Endothelial cell of umbilical vein (primary cell): Measurements from ENCODE around the gene MMP11. TPM values are rescaled to one million over a fixed set of nuclear protein-coding genes. Genes with fewer than 3 reads are reported as not detected.

Experiments used
- BruUV-seq: library from RNA; stranded (reverse); fragments of 400-500 nt; replicated peaks from 2 replicates; lab custom pipeline; 2021; lab: Mats Ljungman, UMichigan
- CTCF ChIA-PET: fragments of 300-600, 350-600 bp; sonication (Branson Sonifier 250); formaldehyde crosslinking; loops from one replicate; lab custom pipeline; 2021; ENCODE audit warnings: antibody characterized with exemption, inconsistent platforms; lab: Charles Lee
- POLR2A ChIA-PET: fragments of 300-600, 350-600 bp; sonication (Branson Sonifier 250); formaldehyde crosslinking; loops from one replicate; lab custom pipeline; 2021; ENCODE audit warnings: antibody characterized with exemption, inconsistent platforms; lab: Charles Lee
- DNase-seq: peaks from one replicate; pipeline ENCODE4 v3.0.0-alpha.2; 2011; ENCODE audit warnings: low read depth, low spot score
- FAIRE-seq: peaks from 2 replicates; lab custom pipeline; 2011; peaks lifted over from hg19 to GRCh38; lab: Jason Lieb, UNC
- H2AFZ ChIP-seq: 2 replicates; pipeline ENCODE4 v1.6.0; 2012; ENCODE audit warnings: low read depth, low read length, control low read depth, inconsistent platforms
- H3K27ac ChIP-seq: 2 replicates; pipeline ENCODE4 v1.5.1; 2011; ENCODE audit warnings: low read depth, mild to moderate bottlenecking, control low read depth, low read length, moderate library complexity; ENCODE audit not compliant: insufficient read depth
- H3K27me3 ChIP-seq, 2 experiments: 2 replicates each; pipeline versions ENCODE4 v1.6.0 to v1.6.1; 2011; ENCODE audit warnings: low read length in 2 of 2, mixed read lengths in 1 of 2; ENCODE audit not compliant: control insufficient read depth in 2 of 2, insufficient read depth in 2 of 2
- H3K36me3 ChIP-seq, 2 experiments: 2 replicates in 1 of 2; 3 replicates in 1 of 2; pipeline ENCODE4 v1.5.1; 2011; ENCODE audit warnings: low read length in 2 of 2, mild to moderate bottlenecking in 1 of 2, moderate library complexity in 1 of 2; ENCODE audit not compliant: control insufficient read depth in 2 of 2, insufficient read depth in 2 of 2; ENCODE audit errors: extremely low read depth in 1 of 2
- H3K4me1 ChIP-seq: 3 replicates; pipeline ENCODE4 v1.5.1; 2011; ENCODE audit warnings: mild to moderate bottlenecking, low read length; ENCODE audit not compliant: control insufficient read depth, insufficient read depth; ENCODE audit errors: extremely low read depth
- H3K4me2 ChIP-seq: 2 replicates; pipeline ENCODE4 v1.6.1; 2011; ENCODE audit warnings: low read length, control low read depth, mixed read lengths; ENCODE audit not compliant: insufficient read depth
- H3K4me3 ChIP-seq, 3 experiments: fragments of 200-600 bp in 1 of 3; sonication (generic), shearing (Covaris generic) in 1 of 3; replicated peaks in 1 of 3; 2 replicates each; pipeline ENCODE4 v1.5.1; 2011 to 2016; ENCODE audit warnings: control low read depth in 3 of 3, low read length in 3 of 3, mild to moderate bottlenecking in 2 of 3, inconsistent platforms in 1 of 3, low read depth in 1 of 3, moderate library complexity in 1 of 3; ENCODE audit not compliant: insufficient read depth in 1 of 3
- H3K79me2 ChIP-seq: 2 replicates; pipeline ENCODE4 v1.6.0; 2012; ENCODE audit warnings: low read length, inconsistent platforms; ENCODE audit not compliant: control insufficient read depth, insufficient read depth
- H3K9ac ChIP-seq: replicated peaks from 2 replicates; pipeline ENCODE3; 2011; ENCODE audit warnings: low read length, control low read depth; ENCODE audit not compliant: insufficient read depth; ENCODE audit errors: extremely low read depth
- H3K9me1 ChIP-seq: replicated peaks from 3 replicates; pipeline ENCODE4 v1.6.0; 2011; ENCODE audit warnings: mild to moderate bottlenecking, low read length; ENCODE audit not compliant: control insufficient read depth, insufficient read depth; ENCODE audit errors: extremely low read depth
- H3K9me3 ChIP-seq: replicated peaks from 2 replicates; pipeline ENCODE4 v1.5.1; 2012; ENCODE audit warnings: low read length, inconsistent platforms; ENCODE audit not compliant: control insufficient read depth, insufficient read depth
- H4K20me1 ChIP-seq: replicated peaks from 2 replicates; pipeline ENCODE3; 2011; ENCODE audit warnings: mild to moderate bottlenecking, low read length; ENCODE audit not compliant: control insufficient read depth, insufficient read depth; ENCODE audit errors: extremely low read depth
- EZH2 ChIP-seq: IDR thresholded peaks from 2 replicates; pipeline ENCODE4 v1.6.1; 2012; ENCODE audit warnings: borderline replicate concordance, low read depth, mild to moderate bottlenecking, moderate library complexity, low read length, inconsistent platforms; ENCODE audit not compliant: severe bottlenecking
- FOS ChIP-seq: IDR thresholded peaks from 2 replicates; pipeline ENCODE4 v1.6.1; 2011; ENCODE audit warnings: mild to moderate bottlenecking, low read length, moderate library complexity, borderline replicate concordance; ENCODE audit not compliant: insufficient read depth
- GATA2 ChIP-seq: IDR thresholded peaks from 2 replicates; pipeline ENCODE4 v1.7.0; 2011; ENCODE audit warnings: low read depth, mild to moderate bottlenecking, moderate library complexity, mixed read lengths, low read length; ENCODE audit not compliant: insufficient read length, insufficient read depth
- JUN ChIP-seq: IDR thresholded peaks from 2 replicates; pipeline ENCODE4 v1.6.1; 2011; ENCODE audit warnings: borderline replicate concordance, low read depth; ENCODE audit not compliant: insufficient read length, insufficient read depth
- MYC ChIP-seq: IDR thresholded peaks from one replicate; pipeline ENCODE4 v1.6.1; 2011; ENCODE audit warnings: mild to moderate bottlenecking, low read depth, low read length
- POLR2A ChIP-seq: IDR thresholded peaks from 2 replicates; pipeline ENCODE4 v1.6.1; 2012; ENCODE audit warnings: low read depth, mild to moderate bottlenecking, control low read depth, low read length
- POLR2AphosphoS5 ChIP-seq: IDR thresholded peaks from 2 replicates; pipeline ENCODE4 v1.6.1; 2012; ENCODE audit warnings: low read depth, mild to moderate bottlenecking, control low read depth, low read length, moderate library complexity; ENCODE audit not compliant: insufficient read depth
- dilution Hi-C: fragments of 300-500 bp; cut with MboI; formaldehyde crosslinking; loops from one replicate; pipeline ENCODE4 v1.15.0; 2019; ENCODE audit warnings: low sequenced_read_pairs; ENCODE audit not compliant: extremely low pct_ligation_motif_present
- intact Hi-C: fragments of 100-400 bp; cut with micrococcal nuclease; formaldehyde crosslinking; loops from one replicate; pipeline ENCODE4 v1.10.0; 2022
- polyA plus RNA-seq, 4 experiments: library from polyadenylated mRNA; depleted of rRNA in 3 of 4; stranded (reverse) in 3 of 4; unstranded in 1 of 4; fragments of >200 nt; gene quantifications; 2 replicates each; pipeline versions ENCODE4 v1.2.1 to v1.2.3, GENCODE V29; 2011 to 2012; ENCODE audit warnings: missing spikeins in 1 of 4
- total RNA-seq: library from RNA; stranded (reverse); gene quantifications from 2 replicates; pipeline ENCODE4 v1.2.3, GENCODE V29; 2021
- TF ChIP-seq, protein P1 (sequence below): IDR thresholded peaks from 2 replicates; pipeline ENCODE4 v1.6.1; 2011; ENCODE audit not compliant: insufficient read depth, insufficient read length
- TF ChIP-seq, protein P2 (sequence below), 2 donors: IDR thresholded peaks; 1 replicate in 1 of 2; 2 replicates in 1 of 2; pipeline ENCODE4 v1.5.1; 2011; ENCODE audit warnings: low read length in 2 of 2, mild to moderate bottlenecking in 2 of 2, moderate library complexity in 2 of 2, control low read depth in 1 of 2, inconsistent platforms in 1 of 2, low read depth in 1 of 2; ENCODE audit not compliant: insufficient read depth in 1 of 2; ENCODE audit errors: extremely low read depth in 1 of 2

The MMP11 gene
- total and polyA plus RNA-seq, 2 donors (not counting 3 experiments of a cell fraction or from before 2014, with no cell fraction given) = 10.3 to 16.9 TPM

GRCh38 chr22:23826510-23827350 is 54.1 kb downstream of the MMP11 start:
- DNase-seq (no peak), FAIRE-seq (no peak)
- TF ChIP-seq MYC (no peak), FOS (no peak)
- Histone ChIP-seq H3K36me3 (peaks cover 13 to 59% of the 10 kb centered on the region in 2 experiments), H2AFZ (no peak overlapping the region), H3K4me2 (no peak overlapping the region), H3K4me1 (no peaks in the 10 kb centered on the region), H3K27ac (no peak overlapping the region), H3K9me3 (no peaks in the 10 kb centered on the region), H3K27me3 (no peaks in the 10 kb centered on the region), H3K79me2 (no peaks in the 10 kb centered on the region), H4K20me1 (no peaks in the 10 kb centered on the region), H3K9ac (no peak overlapping the region), H3K9me1 (no peaks in the 10 kb centered on the region), H3K4me3 (no peak overlapping the region)
- no TSS peak for BruUV-seq
- CTCF ChIA-PET = interaction anchor here (1.0 to 1.1 kb wide), 3 partner anchors 23 to 56 kb away, joined by 3 to 5 read pairs (median 4); no protein-coding TSS in a partner anchor
- dilution Hi-C loops = no loop called here
- POLR2A ChIA-PET = no interaction called here
- intact Hi-C loops = no loop called here

GRCh38 chr22:23827351-23827995 is 54.8 kb downstream of the MMP11 start:
- Histone ChIP-seq H3K9me3 (no peaks in the 10 kb centered on the region), H3K9ac (no peak overlapping the region), H3K27me3 (no peaks in the 10 kb centered on the region), H3K4me3 (no peak overlapping the region), H3K9me1 (no peaks in the 10 kb centered on the region), H2AFZ (no peak overlapping the region), H3K79me2 (no peaks in the 10 kb centered on the region), H3K36me3 (peaks cover 15 to 57% of the 10 kb centered on the region in 2 experiments), H4K20me1 (no peaks in the 10 kb centered on the region), H3K4me1 (no peaks in the 10 kb centered on the region), H3K4me2 (no peak overlapping the region), H3K27ac (no peak overlapping the region)
- dilution Hi-C loops (no loop called here), intact Hi-C loops (no loop called here)
- TF ChIP-seq MYC = no peak
- TF ChIP-seq POLR2AphosphoS5 = no peak
- no peak for TF ChIP-seq JUN
- no peak for TF ChIP-seq EZH2
- no peak for TF ChIP-seq FOS
- TF ChIP-seq POLR2A = no peak
- TF ChIP-seq, protein P1, sequence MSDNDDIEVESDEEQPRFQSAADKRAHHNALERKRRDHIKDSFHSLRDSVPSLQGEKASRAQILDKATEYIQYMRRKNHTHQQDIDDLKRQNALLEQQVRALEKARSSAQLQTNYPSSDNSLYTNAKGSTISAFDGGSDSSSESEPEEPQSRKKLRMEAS = no peak
- TF ChIP-seq, protein P2, sequence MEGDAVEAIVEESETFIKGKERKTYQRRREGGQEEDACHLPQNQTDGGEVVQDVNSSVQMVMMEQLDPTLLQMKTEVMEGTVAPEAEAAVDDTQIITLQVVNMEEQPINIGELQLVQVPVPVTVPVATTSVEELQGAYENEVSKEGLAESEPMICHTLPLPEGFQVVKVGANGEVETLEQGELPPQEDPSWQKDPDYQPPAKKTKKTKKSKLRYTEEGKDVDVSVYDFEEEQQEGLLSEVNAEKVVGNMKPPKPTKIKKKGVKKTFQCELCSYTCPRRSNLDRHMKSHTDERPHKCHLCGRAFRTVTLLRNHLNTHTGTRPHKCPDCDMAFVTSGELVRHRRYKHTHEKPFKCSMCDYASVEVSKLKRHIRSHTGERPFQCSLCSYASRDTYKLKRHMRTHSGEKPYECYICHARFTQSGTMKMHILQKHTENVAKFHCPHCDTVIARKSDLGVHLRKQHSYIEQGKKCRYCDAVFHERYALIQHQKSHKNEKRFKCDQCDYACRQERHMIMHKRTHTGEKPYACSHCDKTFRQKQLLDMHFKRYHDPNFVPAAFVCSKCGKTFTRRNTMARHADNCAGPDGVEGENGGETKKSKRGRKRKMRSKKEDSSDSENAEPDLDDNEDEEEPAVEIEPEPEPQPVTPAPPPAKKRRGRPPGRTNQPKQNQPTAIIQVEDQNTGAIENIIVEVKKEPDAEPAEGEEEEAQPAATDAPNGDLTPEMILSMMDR (IDR thresholded peaks at IDR 0.05; ENCODE audit: extremely low read depth in 1 of 2, insufficient read depth in 1 of 2, low read depth in 1 of 2, low read length in 2 of 2) = no peak
- no peak for TF ChIP-seq GATA2
- ChIA-PET POLR2A (interaction anchor here (0.6 kb wide), 1 partner anchor 30 kb away, joined by 4 read pairs; the partner anchor contains the start of gene SLC2A11), CTCF (interaction anchor here (1.5 to 1.8 kb wide), 2 partner anchors 22 to 56 kb away, joined by 5 read pairs; no protein-coding TSS in a partner anchor)
- no peak for FAIRE-seq
- BruUV-seq = no TSS peak
- DNase-seq = no peak
